NCI-H2107 treated with DMSO at 0.1 percent for 48 hours (cell line): ENCODE results near the gene CYP4Z1.
"Not testable (repeated sequence)": the region's sequence is repeated elsewhere in the genome, so short reads cannot be mapped to it uniquely, and the experiment has no call there.

Source experiments
- DNase-seq: peaks from one replicate; lab custom pipeline; 2025; ENCODE audit not compliant: unreplicated experiment; lab: John Stamatoyannopoulos, UW

The CYP4Z1 gene

GRCh38 chr1:47126997-47127396, 60.0 kb downstream of the CYP4Z1 start:
- DNase-seq, result not testable (repeated sequence)

- no peak for DNase-seq
Observed at GRCh38 chr1:47128221-47128620, 61.2 kb downstream of the CYP4Z1 start.

GRCh38 chr1:47128854-47129253, 61.8 kb downstream of the CYP4Z1 start:
- not testable (repeated sequence) for DNase-seq

- not testable (repeated sequence) for DNase-seq
Observed at GRCh38 chr1:47129489-47130230, 62.6 kb downstream of the CYP4Z1 start.

- not testable (repeated sequence) for DNase-seq
Observed at GRCh38 chr1:47132665-47133064, 65.6 kb downstream of the CYP4Z1 start.

- no peak for DNase-seq
Observed at GRCh38 chr1:47137198-47137597, 70.2 kb downstream of the CYP4Z1 start, which contains the start of gene CYP4A22. Gene CYP4A22, plus strand, starts transcription at chr1:47137441. Its CDS starts 45 bp downstream, at chr1:47137486.

GRCh38 chr1:47137925-47138615, 71.0 kb downstream of the CYP4Z1 start:
- DNase-seq, result no peak

- not testable (repeated sequence) for DNase-seq
Observed at GRCh38 chr1:47140358-47140757, 73.3 kb downstream of the CYP4Z1 start.

- DNase-seq, result not testable (repeated sequence)
Observed at GRCh38 chr1:47143654-47144053, 76.6 kb downstream of the CYP4Z1 start.

- DNase-seq, result not testable (repeated sequence)
Observed at GRCh38 chr1:47146495-47146894, 79.5 kb downstream of the CYP4Z1 start.

- DNase-seq, result no peak
Observed at GRCh38 chr1:47147047-47147785, 80.2 kb downstream of the CYP4Z1 start.

- not testable (repeated sequence) for DNase-seq
Observed at GRCh38 chr1:47149162-47149561, 82.1 kb downstream of the CYP4Z1 start.

- not testable (repeated sequence) for DNase-seq
Observed at GRCh38 chr1:47156457-47156856, 89.4 kb downstream of the CYP4Z1 start.

- DNase-seq, result not testable (repeated sequence)
Observed at GRCh38 chr1:47157957-47158356, 90.9 kb downstream of the CYP4Z1 start.

GRCh38 chr1:47160716-47161115, 93.7 kb downstream of the CYP4Z1 start:
- no peak for DNase-seq

GRCh38 chr1:47161298-47162040, 94.4 kb downstream of the CYP4Z1 start:
- no peak for DNase-seq

GRCh38 chr1:47164552-47164951, 97.5 kb downstream of the CYP4Z1 start:
- DNase-seq, result no peak
